WTC11 (cell line): Measurements from ENCODE around the gene HSD11B1L. TPM values are rescaled to one million over a fixed set of nuclear protein-coding genes. Genes with fewer than 3 reads are reported as not detected.

Experiments
- CBFB ChIP-seq: sonication (generic); formaldehyde crosslinking; IDR thresholded peaks from 2 replicates; pipeline ENCODE4 v1.8.1; 2022; ENCODE audit warnings: mild to moderate bottlenecking, low read depth, missing genetic modification reagents
- ETV6 ChIP-seq: sonication (generic); formaldehyde crosslinking; IDR thresholded peaks from 2 replicates; pipeline ENCODE4 v1.8.1; 2022; ENCODE audit warnings: mild to moderate bottlenecking, missing genetic modification reagents
- GTF2I ChIP-seq: fragments of 250-450 bp; sonication (Bioruptor Pico); conservative IDR thresholded peaks from 2 replicates; pipeline ENCODE4 v1.4.0; 2021; ENCODE audit warnings: mild to moderate bottlenecking
- HMGA2 ChIP-seq: fragments of 250-450 bp; sonication (Bioruptor Pico); IDR thresholded peaks from 2 replicates; pipeline ENCODE4 v1.4.0; 2021; ENCODE audit warnings: mild to moderate bottlenecking, moderate library complexity
- MXD4 ChIP-seq: fragments of 250-450 bp; sonication (Bioruptor Pico); IDR thresholded peaks from 2 replicates; pipeline ENCODE4 v1.8.0; 2021; ENCODE audit warnings: mild to moderate bottlenecking, moderate library complexity, borderline replicate concordance
- NFATC4 ChIP-seq: fragments of 250-450 bp; sonication (Bioruptor Pico); IDR thresholded peaks from 2 replicates; pipeline ENCODE4 v1.9.0; 2021; ENCODE audit warnings: mild to moderate bottlenecking
- NFYB ChIP-seq: sonication (generic); formaldehyde crosslinking; conservative IDR thresholded peaks from 2 replicates; pipeline ENCODE4 v1.8.0; 2022; ENCODE audit warnings: low read depth, missing genetic modification reagents
- NR1H2 ChIP-seq: sonication (generic); formaldehyde crosslinking; IDR thresholded peaks from 2 replicates; pipeline ENCODE4 v1.9.0; 2021; ENCODE audit warnings: mild to moderate bottlenecking, moderate library complexity, missing genetic modification reagents
- OVOL2 ChIP-seq: fragments of 250-450 bp; sonication (Bioruptor Pico); IDR thresholded peaks from 2 replicates; pipeline ENCODE4 v1.9.0; 2021; ENCODE audit warnings: mild to moderate bottlenecking, borderline replicate concordance
- SP1 ChIP-seq: sonication (generic); formaldehyde crosslinking; conservative IDR thresholded peaks from 2 replicates; pipeline ENCODE4 v1.8.1; 2022; ENCODE audit warnings: missing genetic modification reagents
- TCF7 ChIP-seq: sonication (generic); formaldehyde crosslinking; IDR thresholded peaks from 2 replicates; pipeline ENCODE4 v1.8.0; 2022; ENCODE audit warnings: mild to moderate bottlenecking, low read depth, missing genetic modification reagents, moderate library complexity
- ZNF281 ChIP-seq: sonication (generic); formaldehyde crosslinking; IDR thresholded peaks from 2 replicates; pipeline ENCODE4 v1.8.0; 2023; ENCODE audit warnings: mild to moderate bottlenecking, missing genetic modification reagents
- ZNF416 ChIP-seq: fragments of 250-450 bp; sonication (Bioruptor Pico); IDR thresholded peaks from 2 replicates; pipeline ENCODE4 v1.9.0; 2021; ENCODE audit warnings: mild to moderate bottlenecking, inconsistent platforms
- ZNF423 ChIP-seq: fragments of 250-450 bp; sonication (Bioruptor Pico); IDR thresholded peaks from 2 replicates; pipeline ENCODE4 v2.1.2; 2022; ENCODE audit warnings: mild to moderate bottlenecking, moderate library complexity
- ZNF532 ChIP-seq: fragments of 250-450 bp; sonication (Bioruptor Pico); IDR thresholded peaks from 2 replicates; pipeline ENCODE4 v1.9.0; 2021; ENCODE audit warnings: mild to moderate bottlenecking, borderline replicate concordance
- total RNA-seq: library from RNA; stranded (reverse); gene quantifications from 3 replicates; pipeline ENCODE4 v1.2.3, GENCODE V29; 2021
- TF ChIP-seq, protein P1 (sequence below): sonication (generic); formaldehyde crosslinking; conservative IDR thresholded peaks from 2 replicates; pipeline ENCODE4 v1.8.1; 2023; ENCODE audit warnings: mild to moderate bottlenecking, low read depth, missing genetic modification reagents, moderate library complexity
- TF ChIP-seq, protein P2 (sequence below): fragments of 250-450 bp; sonication (Bioruptor Pico); conservative IDR thresholded peaks from 2 replicates; pipeline ENCODE4 v1.9.0; 2021; ENCODE audit warnings: mild to moderate bottlenecking
- TF ChIP-seq, protein P3 (sequence below): fragments of 250-450 bp; sonication (Bioruptor Pico); IDR thresholded peaks from 2 replicates; pipeline ENCODE4 v1.8.0; 2021; ENCODE audit warnings: mild to moderate bottlenecking
- TF ChIP-seq, protein P4 (sequence below): sonication (generic); formaldehyde crosslinking; IDR thresholded peaks from 2 replicates; pipeline ENCODE4 v1.8.0; 2022; ENCODE audit warnings: missing genetic modification reagents
- TF ChIP-seq, protein P5 (sequence below): sonication (generic); formaldehyde crosslinking; IDR thresholded peaks from 2 replicates; pipeline ENCODE4 v1.8.1; 2023; ENCODE audit warnings: mild to moderate bottlenecking, moderate library complexity, missing genetic modification reagents

Gene HSD11B1L
- total RNA-seq, 1 experiment from 2014 or later, result 11.8 TPM

DNA sequence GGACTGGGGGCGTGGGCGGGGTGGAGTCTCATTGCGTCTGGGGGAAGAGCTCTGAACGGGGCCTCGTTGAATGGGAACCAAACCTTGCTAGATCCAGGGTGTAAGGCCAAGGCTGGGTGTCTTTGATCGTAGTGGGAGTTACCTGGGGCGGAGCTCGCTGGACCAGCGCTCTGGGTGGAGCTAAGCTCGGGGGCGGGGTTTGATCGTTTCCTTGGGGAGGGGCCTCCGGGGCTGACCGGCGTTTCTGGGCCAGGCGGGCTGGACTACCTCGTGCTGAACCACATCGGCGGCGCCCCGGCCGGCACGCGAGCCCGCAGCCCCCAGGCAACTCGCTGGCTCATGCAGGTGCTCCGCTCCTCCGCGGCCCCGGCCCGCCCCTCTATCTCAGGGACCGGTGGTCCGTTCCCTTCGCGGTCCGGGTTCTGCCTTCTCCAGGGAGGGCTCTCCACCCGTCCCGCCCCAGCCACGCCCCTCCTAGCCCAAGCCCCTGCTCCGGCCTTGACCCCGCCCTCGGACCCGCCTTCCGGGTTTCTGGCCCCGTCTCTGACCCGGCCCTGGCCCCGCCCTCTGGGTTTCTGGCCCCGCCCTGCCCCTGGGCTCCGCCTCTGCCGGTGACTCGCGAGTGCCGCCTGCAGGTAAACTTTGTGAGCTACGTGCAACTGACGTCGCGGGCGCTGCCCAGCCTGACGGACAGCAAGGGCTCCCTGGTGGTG is 6.0 kb downstream of the HSD11B1L start (continued):
- TF ChIP-seq, protein P1, sequence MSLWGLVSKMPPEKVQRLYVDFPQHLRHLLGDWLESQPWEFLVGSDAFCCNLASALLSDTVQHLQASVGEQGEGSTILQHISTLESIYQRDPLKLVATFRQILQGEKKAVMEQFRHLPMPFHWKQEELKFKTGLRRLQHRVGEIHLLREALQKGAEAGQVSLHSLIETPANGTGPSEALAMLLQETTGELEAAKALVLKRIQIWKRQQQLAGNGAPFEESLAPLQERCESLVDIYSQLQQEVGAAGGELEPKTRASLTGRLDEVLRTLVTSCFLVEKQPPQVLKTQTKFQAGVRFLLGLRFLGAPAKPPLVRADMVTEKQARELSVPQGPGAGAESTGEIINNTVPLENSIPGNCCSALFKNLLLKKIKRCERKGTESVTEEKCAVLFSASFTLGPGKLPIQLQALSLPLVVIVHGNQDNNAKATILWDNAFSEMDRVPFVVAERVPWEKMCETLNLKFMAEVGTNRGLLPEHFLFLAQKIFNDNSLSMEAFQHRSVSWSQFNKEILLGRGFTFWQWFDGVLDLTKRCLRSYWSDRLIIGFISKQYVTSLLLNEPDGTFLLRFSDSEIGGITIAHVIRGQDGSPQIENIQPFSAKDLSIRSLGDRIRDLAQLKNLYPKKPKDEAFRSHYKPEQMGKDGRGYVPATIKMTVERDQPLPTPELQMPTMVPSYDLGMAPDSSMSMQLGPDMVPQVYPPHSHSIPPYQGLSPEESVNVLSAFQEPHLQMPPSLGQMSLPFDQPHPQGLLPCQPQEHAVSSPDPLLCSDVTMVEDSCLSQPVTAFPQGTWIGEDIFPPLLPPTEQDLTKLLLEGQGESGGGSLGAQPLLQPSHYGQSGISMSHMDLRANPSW (CRISPR knock-in tag), result no peak
- TF ChIP-seq GTF2I (CRISPR knock-in tag) (no peak), CBFB (CRISPR knock-in tag) (no peak), OVOL2 (CRISPR knock-in tag) (no peak), ETV6 (CRISPR knock-in tag) (0 out of 2 replicates have a peak, but pooled peaks have one; percentile 55), ZNF416 (no peak), ZNF281 (CRISPR knock-in tag) (no peak), NFATC4 (CRISPR knock-in tag) (peak; percentile 57; the same call in 1 of the 2 replicates), HMGA2 (CRISPR knock-in tag) (no peak), MXD4 (CRISPR knock-in tag) (no peak), NFYB (no peak), ZNF423 (CRISPR knock-in tag) (no peak), ZNF532 (no peak), TCF7 (CRISPR knock-in tag) (no peak), NR1H2 (no peak), SP1 (CRISPR knock-in tag) (peak; percentile 95)
- TF ChIP-seq, protein P2, sequence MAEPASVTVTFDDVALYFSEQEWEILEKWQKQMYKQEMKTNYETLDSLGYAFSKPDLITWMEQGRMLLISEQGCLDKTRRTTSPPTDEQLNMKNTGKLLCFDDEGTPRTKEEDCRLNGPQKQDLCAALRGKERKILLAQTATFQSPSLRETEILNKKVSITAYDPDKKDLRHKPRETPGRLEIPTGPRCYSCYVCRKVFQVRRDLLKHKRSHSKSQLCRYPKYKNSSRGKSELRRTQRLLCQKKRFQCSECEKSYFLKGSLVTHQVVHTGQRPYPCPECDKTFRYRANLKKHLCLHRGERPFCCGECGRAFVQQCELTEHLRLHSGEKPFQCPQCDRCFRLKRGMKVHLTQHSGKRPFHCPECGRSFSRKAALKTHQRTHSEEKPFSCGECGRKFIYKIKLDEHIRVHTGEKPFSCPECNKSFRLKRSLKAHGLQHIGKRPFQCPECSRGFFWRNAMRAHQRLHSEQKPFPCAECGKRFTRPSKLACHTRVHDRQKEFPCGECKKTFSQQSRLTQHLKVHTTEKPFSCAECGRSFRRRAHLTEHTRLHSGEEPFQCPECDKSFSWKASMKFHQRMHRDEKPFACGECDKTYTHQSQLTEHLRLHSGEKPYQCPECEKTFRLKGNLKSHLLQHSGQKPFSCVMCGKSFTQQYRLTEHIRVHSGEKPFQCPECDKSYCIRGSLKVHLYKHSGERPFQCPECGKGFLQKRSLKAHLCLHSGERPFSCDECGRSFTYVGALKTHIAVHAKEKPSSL (CRISPR knock-in tag), result no peak
- TF ChIP-seq, protein P3, sequence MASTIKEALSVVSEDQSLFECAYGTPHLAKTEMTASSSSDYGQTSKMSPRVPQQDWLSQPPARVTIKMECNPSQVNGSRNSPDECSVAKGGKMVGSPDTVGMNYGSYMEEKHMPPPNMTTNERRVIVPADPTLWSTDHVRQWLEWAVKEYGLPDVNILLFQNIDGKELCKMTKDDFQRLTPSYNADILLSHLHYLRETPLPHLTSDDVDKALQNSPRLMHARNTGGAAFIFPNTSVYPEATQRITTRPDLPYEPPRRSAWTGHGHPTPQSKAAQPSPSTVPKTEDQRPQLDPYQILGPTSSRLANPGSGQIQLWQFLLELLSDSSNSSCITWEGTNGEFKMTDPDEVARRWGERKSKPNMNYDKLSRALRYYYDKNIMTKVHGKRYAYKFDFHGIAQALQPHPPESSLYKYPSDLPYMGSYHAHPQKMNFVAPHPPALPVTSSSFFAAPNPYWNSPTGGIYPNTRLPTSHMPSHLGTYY (CRISPR knock-in tag), result no peak
- TF ChIP-seq, protein P4, sequence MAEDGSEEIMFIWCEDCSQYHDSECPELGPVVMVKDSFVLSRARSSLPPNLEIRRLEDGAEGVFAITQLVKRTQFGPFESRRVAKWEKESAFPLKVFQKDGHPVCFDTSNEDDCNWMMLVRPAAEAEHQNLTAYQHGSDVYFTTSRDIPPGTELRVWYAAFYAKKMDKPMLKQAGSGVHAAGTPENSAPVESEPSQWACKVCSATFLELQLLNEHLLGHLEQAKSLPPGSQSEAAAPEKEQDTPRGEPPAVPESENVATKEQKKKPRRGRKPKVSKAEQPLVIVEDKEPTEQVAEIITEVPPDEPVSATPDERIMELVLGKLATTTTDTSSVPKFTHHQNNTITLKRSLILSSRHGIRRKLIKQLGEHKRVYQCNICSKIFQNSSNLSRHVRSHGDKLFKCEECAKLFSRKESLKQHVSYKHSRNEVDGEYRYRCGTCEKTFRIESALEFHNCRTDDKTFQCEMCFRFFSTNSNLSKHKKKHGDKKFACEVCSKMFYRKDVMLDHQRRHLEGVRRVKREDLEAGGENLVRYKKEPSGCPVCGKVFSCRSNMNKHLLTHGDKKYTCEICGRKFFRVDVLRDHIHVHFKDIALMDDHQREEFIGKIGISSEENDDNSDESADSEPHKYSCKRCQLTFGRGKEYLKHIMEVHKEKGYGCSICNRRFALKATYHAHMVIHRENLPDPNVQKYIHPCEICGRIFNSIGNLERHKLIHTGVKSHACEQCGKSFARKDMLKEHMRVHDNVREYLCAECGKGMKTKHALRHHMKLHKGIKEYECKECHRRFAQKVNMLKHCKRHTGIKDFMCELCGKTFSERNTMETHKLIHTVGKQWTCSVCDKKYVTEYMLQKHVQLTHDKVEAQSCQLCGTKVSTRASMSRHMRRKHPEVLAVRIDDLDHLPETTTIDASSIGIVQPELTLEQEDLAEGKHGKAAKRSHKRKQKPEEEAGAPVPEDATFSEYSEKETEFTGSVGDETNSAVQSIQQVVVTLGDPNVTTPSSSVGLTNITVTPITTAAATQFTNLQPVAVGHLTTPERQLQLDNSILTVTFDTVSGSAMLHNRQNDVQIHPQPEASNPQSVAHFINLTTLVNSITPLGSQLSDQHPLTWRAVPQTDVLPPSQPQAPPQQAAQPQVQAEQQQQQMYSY (CRISPR knock-in tag), result peak; percentile 94
- TF ChIP-seq, protein P5, sequence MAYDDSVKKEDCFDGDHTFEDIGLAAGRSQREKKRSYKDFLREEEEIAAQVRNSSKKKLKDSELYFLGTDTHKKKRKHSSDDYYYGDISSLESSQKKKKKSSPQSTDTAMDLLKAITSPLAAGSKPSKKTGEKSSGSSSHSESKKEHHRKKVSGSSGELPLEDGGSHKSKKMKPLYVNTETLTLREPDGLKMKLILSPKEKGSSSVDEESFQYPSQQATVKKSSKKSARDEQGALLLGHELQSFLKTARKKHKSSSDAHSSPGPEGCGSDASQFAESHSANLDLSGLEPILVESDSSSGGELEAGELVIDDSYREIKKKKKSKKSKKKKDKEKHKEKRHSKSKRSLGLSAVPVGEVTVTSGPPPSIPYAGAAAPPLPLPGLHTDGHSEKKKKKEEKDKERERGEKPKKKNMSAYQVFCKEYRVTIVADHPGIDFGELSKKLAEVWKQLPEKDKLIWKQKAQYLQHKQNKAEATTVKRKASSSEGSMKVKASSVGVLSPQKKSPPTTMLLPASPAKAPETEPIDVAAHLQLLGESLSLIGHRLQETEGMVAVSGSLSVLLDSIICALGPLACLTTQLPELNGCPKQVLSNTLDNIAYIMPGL, result peak; percentile 89
